BE2C (cell line): ENCODE results near the gene TSC22D2.
"Not testable (repeated sequence)": the region's sequence is repeated elsewhere in the genome, so short reads cannot be mapped to it uniquely, and the experiment has no call there.

Experiments
- DNase-seq: peaks from one replicate; pipeline ENCODE4 v3.0.0-alpha.2; 2020
- H3K27me3 ChIP-seq: fragments of 250-450 bp; sonication (Bioruptor Pico); 2 replicates; pipeline ENCODE4 v1.5.1; 2020; ENCODE audit warnings: mild to moderate bottlenecking
- H3K36me3 ChIP-seq: fragments of 250-450 bp; sonication (Bioruptor Pico); 2 replicates; pipeline ENCODE4 v1.5.1; 2020; ENCODE audit warnings: mild to moderate bottlenecking
- H3K4me1 ChIP-seq: fragments of 250-450 bp; sonication (Bioruptor Pico); 2 replicates; pipeline ENCODE4 v1.5.1; 2020
- H3K4me3 ChIP-seq: 2 replicates; pipeline ENCODE4 v1.5.1; 2011; ENCODE audit warnings: low read depth, low read length
- H3K9me3 ChIP-seq: fragments of 250-450 bp; sonication (Bioruptor Pico); 2 replicates; pipeline ENCODE4 v1.5.1; 2020
- TF ChIP-seq, protein P1 (sequence below): IDR thresholded peaks from 2 replicates; pipeline ENCODE4 v1.5.1; 2012; ENCODE audit warnings: mild to moderate bottlenecking, low read depth, low read length

TSC22D2 gene

DNA sequence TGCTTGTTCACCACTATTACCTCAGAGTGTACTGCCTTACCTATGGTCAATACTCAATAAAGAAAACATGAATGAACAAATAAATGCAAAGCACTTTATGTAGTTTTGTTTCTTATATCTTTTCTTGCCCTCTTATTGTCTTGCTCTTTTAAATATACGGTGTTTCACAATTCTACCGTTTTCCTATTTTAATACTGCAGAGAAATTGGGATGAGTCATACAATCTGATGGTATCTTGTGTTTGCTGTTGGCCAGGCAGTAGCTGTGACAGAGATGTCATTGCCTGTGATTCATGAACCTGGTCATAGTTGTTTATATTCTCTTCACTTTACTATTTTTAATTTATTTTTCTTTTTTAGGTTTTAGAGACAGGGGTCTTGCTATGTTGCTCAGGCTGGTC is 89.9 kb downstream of the TSC22D2 start:
- TF ChIP-seq, protein P1, sequence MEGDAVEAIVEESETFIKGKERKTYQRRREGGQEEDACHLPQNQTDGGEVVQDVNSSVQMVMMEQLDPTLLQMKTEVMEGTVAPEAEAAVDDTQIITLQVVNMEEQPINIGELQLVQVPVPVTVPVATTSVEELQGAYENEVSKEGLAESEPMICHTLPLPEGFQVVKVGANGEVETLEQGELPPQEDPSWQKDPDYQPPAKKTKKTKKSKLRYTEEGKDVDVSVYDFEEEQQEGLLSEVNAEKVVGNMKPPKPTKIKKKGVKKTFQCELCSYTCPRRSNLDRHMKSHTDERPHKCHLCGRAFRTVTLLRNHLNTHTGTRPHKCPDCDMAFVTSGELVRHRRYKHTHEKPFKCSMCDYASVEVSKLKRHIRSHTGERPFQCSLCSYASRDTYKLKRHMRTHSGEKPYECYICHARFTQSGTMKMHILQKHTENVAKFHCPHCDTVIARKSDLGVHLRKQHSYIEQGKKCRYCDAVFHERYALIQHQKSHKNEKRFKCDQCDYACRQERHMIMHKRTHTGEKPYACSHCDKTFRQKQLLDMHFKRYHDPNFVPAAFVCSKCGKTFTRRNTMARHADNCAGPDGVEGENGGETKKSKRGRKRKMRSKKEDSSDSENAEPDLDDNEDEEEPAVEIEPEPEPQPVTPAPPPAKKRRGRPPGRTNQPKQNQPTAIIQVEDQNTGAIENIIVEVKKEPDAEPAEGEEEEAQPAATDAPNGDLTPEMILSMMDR = no peak
- H3K4me1 ChIP-seq = peaks cover 3% of the 10 kb centered on the region; the same call in 1 of the 2 replicates

DNA sequence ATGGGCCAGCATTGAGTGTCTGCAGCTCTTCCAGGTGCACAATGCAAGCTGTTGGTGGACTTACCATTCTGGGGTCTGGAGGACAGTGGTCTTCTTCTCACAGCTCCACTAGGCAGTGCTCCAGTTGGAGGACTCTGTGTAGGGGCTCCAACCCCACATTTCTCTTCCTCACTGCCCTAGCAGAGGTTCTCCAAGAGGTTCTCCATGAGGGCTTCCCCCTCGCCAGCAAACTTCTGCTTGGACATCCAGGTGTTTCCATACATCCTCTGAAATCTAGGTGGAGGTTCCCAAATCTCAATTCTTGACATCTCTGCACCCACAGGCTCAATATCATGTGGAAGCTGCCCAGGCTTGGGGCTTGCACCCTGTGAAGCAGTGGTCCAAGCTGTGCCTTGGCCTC is 92.9 kb downstream of the TSC22D2 start:
- not testable (repeated sequence) for H3K4me3 ChIP-seq, H3K27me3 ChIP-seq, H3K4me1 ChIP-seq, DNase-seq, H3K9me3 ChIP-seq, H3K36me3 ChIP-seq

More for the DNA sequence above, 89.9 kb downstream of the TSC22D2 start:
- Histone ChIP-seq H3K4me3 (no peak overlapping the region), H3K9me3 (0 out of 2 replicates have a peak, but pooled peaks cover 4% of the 10 kb centered on the region), H3K36me3 (no peaks in the 10 kb centered on the region), H3K27me3 (no peaks in the 10 kb centered on the region)
- no peak for DNase-seq

DNA sequence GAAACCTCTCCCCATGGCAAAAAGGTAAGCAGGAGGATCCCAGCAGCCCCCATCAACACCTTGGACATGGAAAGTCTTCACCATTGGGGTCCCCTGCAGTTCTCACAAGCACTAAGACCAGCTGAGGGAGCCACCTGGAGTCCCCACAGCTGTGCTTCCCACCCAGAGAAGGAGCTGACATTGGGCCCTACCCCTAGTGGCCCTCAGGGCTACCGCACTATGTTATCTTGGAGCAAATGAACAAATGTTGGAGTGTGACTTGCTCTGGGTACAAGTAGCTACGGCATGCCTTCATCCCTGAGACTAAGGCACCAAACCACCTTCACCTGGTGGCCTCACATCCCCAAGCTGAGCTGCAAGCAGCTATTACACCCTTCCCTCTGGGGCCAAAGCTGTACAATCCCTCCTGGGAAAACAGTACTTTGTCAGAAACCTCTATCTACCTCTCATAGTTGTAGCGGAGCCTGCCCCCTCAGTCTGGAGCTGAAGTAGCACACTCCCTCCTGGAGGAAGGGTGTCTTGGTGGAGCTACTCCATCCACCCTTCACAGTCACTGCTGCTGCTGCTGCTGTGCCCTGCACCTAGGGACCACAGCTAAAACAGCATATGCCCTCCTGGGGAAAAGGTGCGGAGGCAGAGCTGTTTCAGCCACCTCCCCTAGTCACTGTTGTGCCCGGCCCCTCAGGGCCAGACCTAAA is 95.5 kb downstream of the TSC22D2 start:
- H3K36me3 ChIP-seq = no peaks in the 10 kb centered on the region
- 0 out of 2 replicates have a peak, but pooled peaks cover 4% of the 10 kb centered on the region for H3K9me3 ChIP-seq
- TF ChIP-seq, protein P1 = 0 out of 2 replicates have a peak, but pooled peaks have one; percentile 5
- no peak overlapping the region for H3K4me3 ChIP-seq
- H3K4me1 ChIP-seq = no peaks in the 10 kb centered on the region
- H3K27me3 ChIP-seq = no peaks in the 10 kb centered on the region
- DNase-seq = no peak

DNA sequence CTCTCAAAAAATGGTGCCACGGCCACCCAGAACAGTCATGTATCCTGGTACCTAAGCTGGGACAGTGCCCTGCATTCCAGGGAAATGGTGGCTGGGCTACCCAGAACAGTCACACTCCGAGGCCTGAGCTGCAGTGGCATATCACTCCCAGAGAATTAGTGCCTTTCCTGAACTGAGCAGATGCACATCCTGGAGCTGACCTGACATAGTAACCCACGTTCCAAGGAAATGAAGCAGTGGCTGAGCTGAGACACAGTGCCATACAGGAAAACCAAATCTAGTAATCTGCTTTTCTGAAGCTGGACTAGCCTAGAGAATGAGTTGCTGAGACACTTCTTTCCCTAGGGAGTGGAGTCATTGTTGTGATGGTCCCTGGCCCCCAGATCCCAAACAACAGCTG is 96.4 kb downstream of the TSC22D2 start:
- H3K27me3 ChIP-seq = no peaks in the 10 kb centered on the region
- no peak overlapping the region for H3K4me3 ChIP-seq
- H3K4me1 ChIP-seq = no peaks in the 10 kb centered on the region
- TF ChIP-seq, protein P1 = no peak
- 0 out of 2 replicates have a peak, but pooled peaks cover 4% of the 10 kb centered on the region for H3K9me3 ChIP-seq
- no peak for DNase-seq
- no peaks in the 10 kb centered on the region for H3K36me3 ChIP-seq

DNA sequence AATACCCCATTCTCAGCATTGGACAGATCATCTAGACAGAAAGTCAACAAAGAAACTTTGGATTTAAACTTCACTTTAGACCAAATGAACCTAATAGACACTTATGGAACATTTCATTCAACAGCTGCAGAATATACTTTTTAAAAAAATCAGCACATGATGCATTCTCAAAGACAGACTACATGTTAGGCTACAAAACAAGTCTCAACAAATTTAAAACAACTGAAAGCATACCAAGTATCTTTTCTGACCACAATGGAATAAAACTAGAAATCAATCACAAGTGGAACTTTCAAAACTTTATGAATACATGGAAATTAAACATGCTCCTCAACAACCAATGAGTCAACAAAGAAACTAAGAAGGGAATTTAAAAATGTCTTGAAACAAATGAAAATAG is 100.3 kb downstream of the TSC22D2 start:
- Histone ChIP-seq H3K27me3 (no peaks in the 10 kb centered on the region), H3K36me3 (no peaks in the 10 kb centered on the region), H3K4me1 (no peaks in the 10 kb centered on the region), H3K4me3 (no peak overlapping the region), H3K9me3 (no peaks in the 10 kb centered on the region)
- no peak for DNase-seq
- TF ChIP-seq, protein P1 = no peak

DNA sequence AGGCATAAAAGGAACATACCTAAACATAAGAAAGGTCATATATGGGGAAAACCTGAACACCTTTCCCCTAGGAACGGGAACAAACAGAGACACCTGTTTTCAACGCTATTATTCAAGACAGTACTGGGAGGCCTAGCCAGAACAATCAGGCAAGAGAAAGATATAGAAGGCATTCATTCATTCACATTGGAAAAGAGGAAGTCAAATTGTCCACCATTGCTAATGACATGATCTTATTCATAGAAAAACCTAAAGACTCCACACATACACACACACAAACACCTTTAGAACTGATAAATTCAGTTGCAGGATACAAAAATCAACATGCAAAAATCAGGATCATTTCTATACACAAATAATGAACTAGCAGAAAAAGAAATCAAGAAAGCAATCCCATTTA is 101.7 kb downstream of the TSC22D2 start:
- DNase-seq = no peak
- Histone ChIP-seq H3K4me3 (no peak overlapping the region), H3K36me3 (no peaks in the 10 kb centered on the region), H3K9me3 (no peaks in the 10 kb centered on the region), H3K27me3 (no peaks in the 10 kb centered on the region), H3K4me1 (no peaks in the 10 kb centered on the region)
- TF ChIP-seq, protein P1 = no peak
